KMS-11 (cell line): Measurements from ENCODE around the gene NPM1.

Source experiments
- H2AFZ ChIP-seq: fragments of 200-600 bp; sonication (generic); 2 replicates; pipeline ENCODE4 v1.6.1; 2016; ENCODE audit warnings: antibody characterized with exemption, mixed run types, low read depth
- H3K27ac ChIP-seq: fragments of 200-600 bp; sonication (generic); 2 replicates; pipeline ENCODE4 v1.6.1; 2016; ENCODE audit warnings: mild to moderate bottlenecking, mixed run types
- H3K27me3 ChIP-seq: fragments of 200-600 bp; sonication (generic); 2 replicates; pipeline ENCODE4 v1.6.1; 2017; ENCODE audit warnings: mild to moderate bottlenecking, low read depth, mixed run types, moderate library complexity; ENCODE audit not compliant: insufficient read depth
- H3K36me3 ChIP-seq: fragments of 200-600 bp; sonication (generic); 2 replicates; pipeline ENCODE4 v1.6.1; 2017; ENCODE audit warnings: mild to moderate bottlenecking, mixed run types; ENCODE audit not compliant: insufficient read depth
- H3K4me1 ChIP-seq: fragments of 200-600 bp; sonication (generic); 2 replicates; pipeline ENCODE4 v1.6.1; 2016; ENCODE audit warnings: mild to moderate bottlenecking, low read depth, mixed run types; ENCODE audit not compliant: poor library complexity, severe bottlenecking
- H3K4me2 ChIP-seq: fragments of 200-600 bp; sonication (generic); 2 replicates; pipeline ENCODE4 v1.7.0; 2016; ENCODE audit warnings: mild to moderate bottlenecking, mixed run types
- H3K4me3 ChIP-seq: fragments of 200-600 bp; sonication (generic); IDR thresholded peaks from 2 replicates; pipeline ENCODE4 v1.6.1; 2017; ENCODE audit warnings: low read depth, low read length, mixed read lengths; ENCODE audit not compliant: insufficient read depth
- H3K79me2 ChIP-seq: fragments of 200-600 bp; sonication (generic); 2 replicates; pipeline ENCODE4 v1.6.1; 2016; ENCODE audit warnings: low read depth, mixed run types; ENCODE audit not compliant: insufficient read depth
- H3K9ac ChIP-seq: fragments of 200-600 bp; sonication (generic); 2 replicates; pipeline ENCODE4 v1.6.1; 2016; ENCODE audit warnings: mild to moderate bottlenecking, mixed run types
- H4K20me1 ChIP-seq: fragments of 200-600 bp; sonication (generic); 2 replicates; pipeline ENCODE4 v1.6.1; 2016; ENCODE audit warnings: mild to moderate bottlenecking, mixed run types; ENCODE audit not compliant: insufficient read depth
- TF ChIP-seq, protein P1 (sequence below): fragments of 200-600 bp; sonication (generic); conservative IDR thresholded peaks from 2 replicates; pipeline ENCODE4 v1.6.1; 2017; ENCODE audit warnings: low read depth, mild to moderate bottlenecking, antibody characterized with exemption, low read length, moderate library complexity, mixed read lengths

The NPM1 gene

GRCh38 chr5:171363846-171364245 lies 23.8 kb upstream of the NPM1 start:
- TF ChIP-seq, protein P1, sequence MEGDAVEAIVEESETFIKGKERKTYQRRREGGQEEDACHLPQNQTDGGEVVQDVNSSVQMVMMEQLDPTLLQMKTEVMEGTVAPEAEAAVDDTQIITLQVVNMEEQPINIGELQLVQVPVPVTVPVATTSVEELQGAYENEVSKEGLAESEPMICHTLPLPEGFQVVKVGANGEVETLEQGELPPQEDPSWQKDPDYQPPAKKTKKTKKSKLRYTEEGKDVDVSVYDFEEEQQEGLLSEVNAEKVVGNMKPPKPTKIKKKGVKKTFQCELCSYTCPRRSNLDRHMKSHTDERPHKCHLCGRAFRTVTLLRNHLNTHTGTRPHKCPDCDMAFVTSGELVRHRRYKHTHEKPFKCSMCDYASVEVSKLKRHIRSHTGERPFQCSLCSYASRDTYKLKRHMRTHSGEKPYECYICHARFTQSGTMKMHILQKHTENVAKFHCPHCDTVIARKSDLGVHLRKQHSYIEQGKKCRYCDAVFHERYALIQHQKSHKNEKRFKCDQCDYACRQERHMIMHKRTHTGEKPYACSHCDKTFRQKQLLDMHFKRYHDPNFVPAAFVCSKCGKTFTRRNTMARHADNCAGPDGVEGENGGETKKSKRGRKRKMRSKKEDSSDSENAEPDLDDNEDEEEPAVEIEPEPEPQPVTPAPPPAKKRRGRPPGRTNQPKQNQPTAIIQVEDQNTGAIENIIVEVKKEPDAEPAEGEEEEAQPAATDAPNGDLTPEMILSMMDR: no peak
- Histone ChIP-seq H2AFZ (no peak overlapping the region), H3K4me1 (peaks cover 22% of the 10 kb centered on the region), H3K9ac (no peak overlapping the region), H3K79me2 (no peaks in the 10 kb centered on the region), H3K27me3 (no peaks in the 10 kb centered on the region), H3K27ac (no peak overlapping the region), H3K4me2 (no peak overlapping the region), H3K36me3 (no peaks in the 10 kb centered on the region), H3K4me3 (no peak overlapping the region), H4K20me1 (no peaks in the 10 kb centered on the region)

- H3K4me2 ChIP-seq: no peak overlapping the region
- no peak overlapping the region for H3K27ac ChIP-seq
- H4K20me1 ChIP-seq: no peaks in the 10 kb centered on the region
- no peak overlapping the region for H2AFZ ChIP-seq
- no peaks in the 10 kb centered on the region for H3K36me3 ChIP-seq
- H3K27me3 ChIP-seq: no peaks in the 10 kb centered on the region
- H3K79me2 ChIP-seq: no peaks in the 10 kb centered on the region
- peaks cover 22% of the 10 kb centered on the region for H3K4me1 ChIP-seq
- no peak overlapping the region for H3K9ac ChIP-seq
- TF ChIP-seq, protein P1: no peak
- no peak overlapping the region for H3K4me3 ChIP-seq
Measured at GRCh38 chr5:171365351-171365750, 22.3 kb upstream of the NPM1 start.

DNA sequence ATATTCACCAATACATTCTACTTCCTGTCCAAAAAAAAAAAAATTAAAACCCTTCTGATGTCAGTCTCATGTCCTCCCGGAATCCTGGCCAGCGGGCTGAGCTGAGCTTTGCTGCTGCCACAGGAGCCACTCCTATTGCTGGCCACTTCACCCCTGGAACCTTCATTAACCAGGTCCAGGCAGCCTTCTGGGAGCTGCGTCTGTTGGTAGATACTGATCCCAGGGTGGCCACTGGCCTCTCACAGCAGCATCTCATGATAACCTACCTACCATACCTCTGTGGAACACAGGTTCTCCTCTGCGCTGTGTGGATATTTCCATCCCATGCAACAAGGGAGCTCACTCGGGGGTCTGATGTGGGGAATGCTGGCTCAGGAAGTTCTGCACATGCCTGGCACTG lies 21.0 kb upstream of the NPM1 start:
- H2AFZ ChIP-seq: no peak overlapping the region
- H3K27me3 ChIP-seq: no peaks in the 10 kb centered on the region
- H3K27ac ChIP-seq: no peak overlapping the region
- TF ChIP-seq, protein P1: no peak
- no peaks in the 10 kb centered on the region for H4K20me1 ChIP-seq
- H3K4me3 ChIP-seq: no peak overlapping the region
- H3K79me2 ChIP-seq: no peaks in the 10 kb centered on the region
- H3K4me1 ChIP-seq: peaks cover 22% of the 10 kb centered on the region
- no peaks in the 10 kb centered on the region for H3K36me3 ChIP-seq
- H3K9ac ChIP-seq: no peak overlapping the region
- no peak overlapping the region for H3K4me2 ChIP-seq

DNA sequence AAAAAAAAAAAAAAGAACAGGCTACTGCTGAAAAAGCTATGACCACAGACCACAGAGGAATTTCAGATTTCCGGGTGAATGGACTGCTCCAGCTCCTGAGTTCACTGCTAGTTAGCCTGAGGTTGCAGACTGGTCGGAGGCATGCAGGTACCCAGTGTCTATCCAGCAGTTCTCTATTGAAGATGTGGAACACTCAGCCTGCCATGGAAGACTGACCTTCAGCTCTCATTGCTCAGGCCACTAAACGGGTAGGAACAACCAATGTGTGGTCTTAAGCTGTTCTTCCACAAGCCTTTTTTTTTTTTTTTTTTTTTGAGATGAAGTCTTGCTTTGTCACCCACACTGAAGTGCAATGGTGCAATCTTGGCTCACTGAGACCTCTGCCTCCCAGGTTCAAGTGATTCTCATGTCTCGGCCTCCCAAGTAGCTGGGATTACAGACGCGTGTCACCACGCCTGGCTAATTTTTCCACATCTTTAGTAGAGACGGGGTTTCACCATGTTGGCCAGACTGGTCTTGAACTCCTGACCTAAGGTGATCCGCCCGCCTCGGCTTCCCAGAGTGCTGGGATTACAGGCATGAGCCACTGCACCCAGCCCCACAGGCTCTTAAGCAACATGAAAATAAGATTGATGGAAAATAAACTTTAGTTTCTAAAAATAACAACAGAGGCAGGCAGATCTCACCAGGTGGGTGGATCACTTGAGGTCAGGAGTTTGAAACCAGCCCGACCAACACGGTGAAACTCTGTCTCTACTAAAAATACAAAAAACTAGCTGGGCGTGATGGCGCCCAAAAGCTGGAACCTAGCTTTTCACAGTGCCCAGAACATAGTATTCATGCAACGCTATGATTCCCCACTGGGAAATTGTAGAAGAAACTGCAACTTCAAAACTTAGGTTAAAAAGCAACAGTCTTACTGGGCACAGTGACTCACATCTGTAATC lies 20.0 kb upstream of the NPM1 start:
- peak overlapping the region; percentile 15; the same call in 1 of the 2 replicates for H2AFZ ChIP-seq
- TF ChIP-seq, protein P1: no peak
- peak overlapping the region; percentile 31 for H3K4me2 ChIP-seq

More for the DNA sequence above, 20.0 kb upstream of the NPM1 start:
- no peak overlapping the region; the same call in 1 of the 2 replicates for H3K9ac ChIP-seq
- no peaks in the 10 kb centered on the region for H3K27me3 ChIP-seq
- no peaks in the 10 kb centered on the region for H4K20me1 ChIP-seq
- peak overlapping the region; percentile 64 for H3K27ac ChIP-seq
- H3K36me3 ChIP-seq: no peaks in the 10 kb centered on the region
- no peak overlapping the region for H3K4me3 ChIP-seq
- H3K4me1 ChIP-seq: peaks cover 22% of the 10 kb centered on the region
- no peaks in the 10 kb centered on the region for H3K79me2 ChIP-seq
